K562 (cell line): ENCODE results near the gene CACNA1I. TPM values are rescaled to one million over a fixed set of nuclear protein-coding genes. Genes with fewer than 3 reads are reported as not detected.

Experiments used
- ATAC-seq: fragments of 200-7000 bp; cut with Tn5 transposase; 3 replicates; pipeline ENCODE4 v1.9.1; 2020; ENCODE audit warnings: moderate library complexity
- BruUV-seq: library from RNA; stranded (reverse); fragments of 400-500 nt; replicated peaks from 2 replicates; lab custom pipeline; 2021; lab: Mats Ljungman, UMichigan
- CTCF ChIA-PET: fragments of 300-600 bp; formaldehyde crosslinking; extraction: SDS; loops from one replicate; lab custom pipeline; 2021; ENCODE audit warnings: low intra/inter-chr PET ratio; lab: Yijun Ruan, JAX
- POLR2A ChIA-PET: fragments of 300-600, 350-650 bp; sonication (Branson Sonifier 250); formaldehyde crosslinking; extraction: SDS; loops from one replicate; lab custom pipeline; 2021; ENCODE audit warnings: antibody characterized with exemption, inconsistent platforms; lab: Yijun Ruan, JAX
- DNase-seq, 4 experiments: peaks; one replicate each; pipeline versions ENCODE4 v3.0.0 to v3.0.0-alpha.2; 2011 to 2018; ENCODE audit warnings: low spot score in 3 of 4, mixed read lengths in 3 of 4; ENCODE audit errors: extremely low read depth in 1 of 4
- FAIRE-seq: peaks from 2 replicates; lab custom pipeline; 2011; peaks lifted over from hg19 to GRCh38; lab: Jason Lieb, UNC
- H2AFZ ChIP-seq: 2 replicates; pipeline ENCODE4 v1.6.0; 2011; ENCODE audit warnings: low read depth, low read length, control low read depth, inconsistent platforms
- H3K27ac ChIP-seq: fragments of 200-600 bp; 3 replicates; pipeline ENCODE4 v1.8.0; 2011; ENCODE audit warnings: low read depth, mild to moderate bottlenecking, control low read depth, inconsistent platforms, low read length, moderate library complexity, mixed read lengths; ENCODE audit errors: extremely low read depth
- H3K27me3 ChIP-seq, 2 experiments: fragments of 300-600 bp in 1 of 2; 2 replicates in 1 of 2; 3 replicates in 1 of 2; pipeline versions ENCODE4 v1.6.0 to v1.8.0; 2011; ENCODE audit warnings: inconsistent platforms in 2 of 2, low read length in 2 of 2, mild to moderate bottlenecking in 1 of 2, mixed read lengths in 1 of 2, moderate library complexity in 1 of 2; ENCODE audit not compliant: control insufficient read depth in 2 of 2, insufficient read depth in 2 of 2
- H3K36me3 ChIP-seq: fragments of 300-600 bp; 3 replicates; pipeline ENCODE4 v1.8.0; 2011; ENCODE audit warnings: mild to moderate bottlenecking, low read length, inconsistent platforms; ENCODE audit not compliant: control insufficient read depth, insufficient read depth
- H3K4me1 ChIP-seq, 2 experiments: fragments of 200-600 bp in 1 of 2; replicated peaks in 1 of 2; 2 replicates in 1 of 2; 3 replicates in 1 of 2; pipeline versions ENCODE4 v1.5.1 to v1.8.0; 2011; ENCODE audit warnings: inconsistent platforms in 2 of 2, low read length in 2 of 2, mild to moderate bottlenecking in 1 of 2, mixed read lengths in 1 of 2, moderate library complexity in 1 of 2; ENCODE audit not compliant: control insufficient read depth in 2 of 2, insufficient read depth in 2 of 2
- H3K4me2 ChIP-seq: 2 replicates; pipeline ENCODE4 v1.6.1; 2011; ENCODE audit warnings: low read length, control low read depth, inconsistent platforms, mixed read lengths; ENCODE audit not compliant: insufficient read depth
- H3K4me3 ChIP-seq: fragments of 200-600 bp; sonication (generic), shearing (Covaris generic); 2 replicates; pipeline ENCODE4 v1.5.1; 2016; ENCODE audit warnings: control low read depth, inconsistent platforms
- H3K79me2 ChIP-seq: fragments of 200-600 bp; 3 replicates; pipeline ENCODE4 v1.8.0; 2011; ENCODE audit warnings: low read length, inconsistent platforms; ENCODE audit not compliant: control insufficient read depth, insufficient read depth
- H3K9ac ChIP-seq, 2 experiments: 2 replicates each; pipeline versions ENCODE4 v1.6.0 to v1.6.1; 2011; ENCODE audit warnings: low read depth in 2 of 2, low read length in 2 of 2, control low read depth in 1 of 2, inconsistent platforms in 1 of 2, mild to moderate bottlenecking in 1 of 2, mixed read lengths in 1 of 2; ENCODE audit not compliant: insufficient read depth in 1 of 2
- H3K9me1 ChIP-seq: one replicate; pipeline ENCODE4 v1.6.0; 2011; ENCODE audit warnings: inconsistent platforms, mild to moderate bottlenecking, low read length, moderate library complexity; ENCODE audit not compliant: control insufficient read depth, insufficient read depth
- H3K9me3 ChIP-seq: replicated peaks from 2 replicates; pipeline ENCODE4 v1.5.1; 2011; ENCODE audit warnings: low read depth, low read length, inconsistent platforms; ENCODE audit not compliant: control insufficient read depth, insufficient read depth
- H4K20me1 ChIP-seq: replicated peaks from 2 replicates; pipeline ENCODE4 v1.6.1; 2011; ENCODE audit warnings: low read length, inconsistent platforms, mixed read lengths; ENCODE audit not compliant: control insufficient read depth, insufficient read depth
- HDAC1 ChIP-seq, 2 experiments: fragments of 450-650 bp; IDR thresholded peaks; 2 replicates each; pipeline ENCODE4 v1.6.1; 2016 to 2017; ENCODE audit warnings: inconsistent platforms in 1 of 2, mild to moderate bottlenecking in 1 of 2, moderate library complexity in 1 of 2
- MCM7 ChIP-seq, 2 experiments: fragments of 450-650 bp; IDR thresholded peaks; 2 replicates each; pipeline ENCODE4 v1.6.1; 2016 to 2018
- PHF21A ChIP-seq: fragments of 450-650 bp; IDR thresholded peaks from 2 replicates; pipeline ENCODE4 v1.6.1; 2017; ENCODE audit warnings: low read depth, borderline replicate concordance
- RAD51 ChIP-seq: fragments of 450-650 bp; IDR thresholded peaks from 2 replicates; pipeline ENCODE4 v1.7.1; 2016; ENCODE audit warnings: low read depth, mild to moderate bottlenecking, borderline replicate concordance
- SIRT6 ChIP-seq: IDR thresholded peaks from one replicate; pipeline ENCODE4 v1.6.1; 2012; ENCODE audit warnings: low read depth, mild to moderate bottlenecking, control low read depth, inconsistent platforms, low read length, moderate library complexity
- TAF7 ChIP-seq: fragments of 450-650 bp; IDR thresholded peaks from 2 replicates; pipeline ENCODE4 v1.6.1; 2016; ENCODE audit warnings: missing genetic modification characterization, missing compliant biosample characterization
- YY1 ChIP-seq, 3 experiments: IDR thresholded peaks; 2 replicates each; pipeline ENCODE4 v1.6.1; 2011; ENCODE audit warnings: low read length in 2 of 3, mild to moderate bottlenecking in 2 of 3, moderate library complexity in 2 of 3, borderline replicate concordance in 1 of 3, control low read depth in 1 of 3, low read depth in 1 of 3; ENCODE audit not compliant: insufficient read depth in 3 of 3, insufficient replicate concordance in 2 of 3, control insufficient read depth in 1 of 3, insufficient read length in 1 of 3; ENCODE audit errors: extremely low read depth in 1 of 3
- ZNF174 ChIP-seq: fragments of 250-450 bp; sonication (Bioruptor Pico); IDR thresholded peaks from 2 replicates; pipeline ENCODE4 v1.4.0; 2020; ENCODE audit warnings: mild to moderate bottlenecking
- ZNF384 ChIP-seq: IDR thresholded peaks from 2 replicates; pipeline ENCODE4 v1.6.1; 2012; ENCODE audit warnings: low read depth, low read length, improper control_type of control experiment
- WGBS: fragments of 100-300 bp; shearing (Covaris generic); methylation state at CpG from one replicate; pipeline ENCODE4 v1.1.6; 2016; ENCODE audit warnings: low coverage, mixed read lengths; ENCODE audit not compliant: insufficient coverage; ENCODE audit errors: missing lambda C conversion rate; 5-methylcytosine and 5-hydroxymethylcytosine counted together
- in situ Hi-C: fragments of 300-500 bp; cut with MboI; formaldehyde crosslinking; loops from 4 replicates; pipeline ENCODE4 v1.15.0; 2018; ENCODE audit warnings: inconsistent platforms, mixed read lengths
- intact Hi-C: fragments of 100-400 bp; cut with micrococcal nuclease; formaldehyde crosslinking; loops from 2 replicates; pipeline ENCODE4 v1.14.2; 2022
- polyA plus RNA-seq, 8 experiments: library from polyadenylated mRNA; depleted of rRNA in 4 of 8; stranded (reverse) in 5 of 8; unstranded in 3 of 8; fragments of >200 nt; fragmentation: Nextera tagmentation in 2 of 8; fragmentation: Illumina TruSeq in 1 of 8; extraction: Ambion mirVana in 2 of 8; extraction: Trizol in 1 of 8; gene quantifications; 2 replicates each; pipeline versions ENCODE4 v1.2.1 to v1.2.3, GENCODE V29; 2011 to 2014; ENCODE audit warnings: inconsistent platforms in 1 of 8, missing spikeins in 1 of 8
- total RNA-seq, 7 experiments: library from RNA; depleted of rRNA in 6 of 7; stranded (reverse); fragments of >200 nt in 6 of 7; fragmentation: Illumina TruSeq in 2 of 7; extraction: Trizol in 2 of 7; gene quantifications; 2 replicates each; pipeline versions ENCODE4 v1.2.1 to v1.2.3, GENCODE V29; 2011 to 2021; ENCODE audit warnings: low replicate concordance in 1 of 7
- TF ChIP-seq, protein P1 (sequence below): fragments of 250-450 bp; sonication (Bioruptor Pico); IDR thresholded peaks from 2 replicates; pipeline ENCODE4 v1.8.0; 2021; ENCODE audit warnings: mild to moderate bottlenecking, moderate library complexity
- TF ChIP-seq, protein P2 (sequence below): fragments of 250-450 bp; sonication (Bioruptor Pico); IDR thresholded peaks from 2 replicates; pipeline ENCODE4 v1.4.0; 2020
- TF ChIP-seq, protein P3 (sequence below): sonication (generic); formaldehyde crosslinking; IDR thresholded peaks from 2 replicates; pipeline ENCODE4 v1.8.0; 2023; ENCODE audit warnings: mild to moderate bottlenecking, missing genetic modification reagents
- TF ChIP-seq, protein P4 (sequence below): fragments of 450-650 bp; formaldehyde crosslinking; IDR thresholded peaks from 2 replicates; pipeline ENCODE4 v1.4.0; 2022; ENCODE audit warnings: mild to moderate bottlenecking, moderate library complexity

The CACNA1I gene
- total and polyA plus RNA-seq, 9 of the 15 experiments (the other 6 are each of a cell fraction or from before 2014, with no cell fraction given) = 0.01 to 0.79 (median 0.32) TPM; not detected in 1

DNA sequence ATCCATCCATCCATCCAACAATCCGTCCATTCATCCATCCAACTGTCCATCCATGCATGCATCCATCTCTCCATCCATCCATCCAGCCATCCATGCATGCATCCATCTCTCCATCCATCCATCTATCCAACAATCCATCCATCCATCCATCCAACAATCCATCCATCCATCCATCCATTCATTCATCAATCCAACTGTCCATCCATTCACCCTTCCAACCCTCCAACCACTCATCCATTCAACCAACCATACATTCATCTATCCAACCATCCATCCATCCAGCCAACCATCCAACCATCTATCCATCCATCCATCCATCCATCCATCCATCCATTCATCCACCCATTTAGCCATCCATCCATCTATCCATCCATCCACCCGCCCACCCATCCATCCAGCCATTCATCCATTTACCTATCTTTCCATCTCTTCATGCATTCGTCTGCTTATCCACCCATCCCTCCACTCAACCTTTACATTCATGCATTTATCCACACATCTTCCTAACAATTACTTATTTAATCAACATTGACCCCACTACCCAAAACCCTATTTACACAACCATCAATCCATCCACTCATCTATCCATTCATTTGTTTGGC lies 12.6 kb downstream of the CACNA1I start:
- FAIRE-seq = no peak

More for the DNA sequence above, 12.6 kb downstream of the CACNA1I start:
- no peaks in the 10 kb centered on the region for H3K9me1 ChIP-seq
- 0% methylated on average over 3 of the region's 3 CpGs for WGBS
- DNase-seq (no peak), ATAC-seq (no peak)
- H3K4me2 ChIP-seq = no peak overlapping the region
- no peaks in the 10 kb centered on the region for H4K20me1 ChIP-seq
- no peak overlapping the region for H3K9ac ChIP-seq
- no peaks in the 10 kb centered on the region for H3K36me3 ChIP-seq
- no peak overlapping the region for H3K27ac ChIP-seq
- no peaks in the 10 kb centered on the region for H3K27me3 ChIP-seq
- intact Hi-C loops (no loop called here), in situ Hi-C loops (no loop called here)
- no peaks in the 10 kb centered on the region for H3K79me2 ChIP-seq
- no peaks in the 10 kb centered on the region for H3K9me3 ChIP-seq
- no peak overlapping the region for H2AFZ ChIP-seq
- POLR2A ChIA-PET = no interaction called here
- peaks cover 0 to 4% of the 10 kb centered on the region in 2 experiments; a peak in 1 of 5 replicates for H3K4me1 ChIP-seq
- CTCF ChIA-PET = no interaction called here
- H3K4me3 ChIP-seq = no peak overlapping the region
- TF ChIP-seq TAF7 (tag) = no peak
- TF ChIP-seq, protein P1, sequence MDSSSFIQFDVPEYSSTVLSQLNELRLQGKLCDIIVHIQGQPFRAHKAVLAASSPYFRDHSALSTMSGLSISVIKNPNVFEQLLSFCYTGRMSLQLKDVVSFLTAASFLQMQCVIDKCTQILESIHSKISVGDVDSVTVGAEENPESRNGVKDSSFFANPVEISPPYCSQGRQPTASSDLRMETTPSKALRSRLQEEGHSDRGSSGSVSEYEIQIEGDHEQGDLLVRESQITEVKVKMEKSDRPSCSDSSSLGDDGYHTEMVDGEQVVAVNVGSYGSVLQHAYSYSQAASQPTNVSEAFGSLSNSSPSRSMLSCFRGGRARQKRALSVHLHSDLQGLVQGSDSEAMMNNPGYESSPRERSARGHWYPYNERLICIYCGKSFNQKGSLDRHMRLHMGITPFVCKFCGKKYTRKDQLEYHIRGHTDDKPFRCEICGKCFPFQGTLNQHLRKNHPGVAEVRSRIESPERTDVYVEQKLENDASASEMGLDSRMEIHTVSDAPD (CRISPR knock-in tag) = no peak
- no peak for TF ChIP-seq RAD51
- no peak for TF ChIP-seq YY1 (IDR thresholded peaks at IDR 0.05; ENCODE audit: borderline replicate concordance in 1 of 3, control insufficient read depth in 1 of 3, extremely low read depth in 1 of 3, insufficient read depth in 3 of 3, insufficient read length in 1 of 3, insufficient replicate concordance in 2 of 3, low read depth in 1 of 3, low read length in 2 of 3)
- no peak for TF ChIP-seq PHF21A
- TF ChIP-seq MCM7 (IDR thresholded peaks at IDR 0.05) = no peak
- no peak for TF ChIP-seq SIRT6
- TF ChIP-seq HDAC1 (IDR thresholded peaks at IDR 0.05) = no peak
- no peak for TF ChIP-seq ZNF174
- no peak for TF ChIP-seq ZNF384
- TF ChIP-seq, protein P2, sequence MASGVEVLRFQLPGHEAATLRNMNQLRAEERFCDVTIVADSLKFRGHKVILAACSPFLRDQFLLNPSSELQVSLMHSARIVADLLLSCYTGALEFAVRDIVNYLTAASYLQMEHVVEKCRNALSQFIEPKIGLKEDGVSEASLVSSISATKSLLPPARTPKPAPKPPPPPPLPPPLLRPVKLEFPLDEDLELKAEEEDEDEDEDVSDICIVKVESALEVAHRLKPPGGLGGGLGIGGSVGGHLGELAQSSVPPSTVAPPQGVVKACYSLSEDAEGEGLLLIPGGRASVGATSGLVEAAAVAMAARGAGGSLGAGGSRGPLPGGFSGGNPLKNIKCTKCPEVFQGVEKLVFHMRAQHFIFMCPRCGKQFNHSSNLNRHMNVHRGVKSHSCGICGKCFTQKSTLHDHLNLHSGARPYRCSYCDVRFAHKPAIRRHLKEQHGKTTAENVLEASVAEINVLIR (CRISPR knock-in tag) = no peak
- TF ChIP-seq, protein P3, sequence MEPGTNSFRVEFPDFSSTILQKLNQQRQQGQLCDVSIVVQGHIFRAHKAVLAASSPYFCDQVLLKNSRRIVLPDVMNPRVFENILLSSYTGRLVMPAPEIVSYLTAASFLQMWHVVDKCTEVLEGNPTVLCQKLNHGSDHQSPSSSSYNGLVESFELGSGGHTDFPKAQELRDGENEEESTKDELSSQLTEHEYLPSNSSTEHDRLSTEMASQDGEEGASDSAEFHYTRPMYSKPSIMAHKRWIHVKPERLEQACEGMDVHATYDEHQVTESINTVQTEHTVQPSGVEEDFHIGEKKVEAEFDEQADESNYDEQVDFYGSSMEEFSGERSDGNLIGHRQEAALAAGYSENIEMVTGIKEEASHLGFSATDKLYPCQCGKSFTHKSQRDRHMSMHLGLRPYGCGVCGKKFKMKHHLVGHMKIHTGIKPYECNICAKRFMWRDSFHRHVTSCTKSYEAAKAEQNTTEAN (CRISPR knock-in tag) = no peak
- TF ChIP-seq, protein P4, sequence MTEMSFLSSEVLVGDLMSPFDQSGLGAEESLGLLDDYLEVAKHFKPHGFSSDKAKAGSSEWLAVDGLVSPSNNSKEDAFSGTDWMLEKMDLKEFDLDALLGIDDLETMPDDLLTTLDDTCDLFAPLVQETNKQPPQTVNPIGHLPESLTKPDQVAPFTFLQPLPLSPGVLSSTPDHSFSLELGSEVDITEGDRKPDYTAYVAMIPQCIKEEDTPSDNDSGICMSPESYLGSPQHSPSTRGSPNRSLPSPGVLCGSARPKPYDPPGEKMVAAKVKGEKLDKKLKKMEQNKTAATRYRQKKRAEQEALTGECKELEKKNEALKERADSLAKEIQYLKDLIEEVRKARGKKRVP = no peak
- BruUV-seq = no TSS peak
